HAP-1 (cell line): Measurements from ENCODE around the gene MYL7.

Experiments
- DNase-seq, 2 experiments: peaks; one replicate each; pipeline ENCODE4 v3.0.0-alpha.2; 2016 to 2020; ENCODE audit warnings: low spot score in 2 of 2
- H3K27me3 ChIP-seq: fragments of 250-450 bp; sonication (Bioruptor Pico); 2 replicates; pipeline ENCODE4 v1.5.1; 2020; ENCODE audit warnings: low read depth, mild to moderate bottlenecking, moderate library complexity
- H3K36me3 ChIP-seq: fragments of 250-450 bp; sonication (Bioruptor Pico); replicated peaks from 2 replicates; pipeline ENCODE4 v1.5.1; 2020; ENCODE audit warnings: mild to moderate bottlenecking
- H3K4me1 ChIP-seq: fragments of 250-450 bp; sonication (Bioruptor Pico); 2 replicates; pipeline ENCODE4 v1.5.1; 2020; ENCODE audit warnings: mild to moderate bottlenecking
- H3K4me3 ChIP-seq: fragments of 250-450 bp; sonication (Bioruptor Pico); 2 replicates; pipeline ENCODE4 v1.5.1; 2020; ENCODE audit warnings: mild to moderate bottlenecking, moderate library complexity
- H3K9me3 ChIP-seq: fragments of 250-450 bp; sonication (Bioruptor Pico); 2 replicates; pipeline ENCODE4 v1.5.1; 2020; ENCODE audit warnings: mild to moderate bottlenecking, moderate library complexity
- in situ Hi-C: fragments of 300-500 bp; cut with MboI; formaldehyde crosslinking; loops from 3 replicates; pipeline ENCODE4 v1.14.3; 2020; ENCODE audit warnings: low sequenced_read_pairs, inconsistent platforms, mixed read lengths

Gene MYL7

GRCh38 chr7:44159824-44160630 is 18.9 kb upstream of the MYL7 start:
- Histone ChIP-seq H3K36me3 (no peaks in the 10 kb centered on the region), H3K9me3 (no peaks in the 10 kb centered on the region), H3K27me3 (0 out of 2 replicates have a peak, but pooled peaks cover 4% of the 10 kb centered on the region), H3K4me3 (no peak overlapping the region), H3K4me1 (no peaks in the 10 kb centered on the region)
- DNase-seq = no peak
- in situ Hi-C loops = no loop called here

GRCh38 chr7:44158873-44159631 is 17.9 kb upstream of the MYL7 start:
- no peaks in the 10 kb centered on the region for H3K9me3 ChIP-seq
- DNase-seq = no peak
- H3K27me3 ChIP-seq = 0 out of 2 replicates have a peak, but pooled peaks cover 4% of the 10 kb centered on the region
- H3K4me3 ChIP-seq = no peak overlapping the region
- in situ Hi-C loops = no loop called here
- H3K36me3 ChIP-seq = no peaks in the 10 kb centered on the region
- no peaks in the 10 kb centered on the region for H3K4me1 ChIP-seq

GRCh38 chr7:44158096-44158872 is 17.2 kb upstream of the MYL7 start:
- no peak for DNase-seq
- in situ Hi-C loops = no loop called here

GRCh38 chr7:44157116-44158080 is 16.3 kb upstream of the MYL7 start:
- no peaks in the 10 kb centered on the region for H3K4me1 ChIP-seq
- H3K9me3 ChIP-seq = no peaks in the 10 kb centered on the region
- H3K4me3 ChIP-seq = no peak overlapping the region
- H3K36me3 ChIP-seq = no peaks in the 10 kb centered on the region
- in situ Hi-C loops = no loop called here
- H3K27me3 ChIP-seq = 0 out of 2 replicates have a peak, but pooled peaks cover 4% of the 10 kb centered on the region
- DNase-seq = no peak

More at GRCh38 chr7:44158096-44158872, 17.2 kb upstream of the MYL7 start:
- H3K4me3 ChIP-seq = no peak overlapping the region
- H3K4me1 ChIP-seq = no peaks in the 10 kb centered on the region
- H3K27me3 ChIP-seq = 0 out of 2 replicates have a peak, but pooled peaks cover 4% of the 10 kb centered on the region
- H3K9me3 ChIP-seq = no peaks in the 10 kb centered on the region
- no peaks in the 10 kb centered on the region for H3K36me3 ChIP-seq

- no peaks in the 10 kb centered on the region for H3K4me1 ChIP-seq
- H3K4me3 ChIP-seq = no peak overlapping the region
- H3K36me3 ChIP-seq = no peaks in the 10 kb centered on the region
- 0 out of 2 replicates have a peak, but pooled peaks cover 4% of the 10 kb centered on the region for H3K27me3 ChIP-seq
- in situ Hi-C loops = no loop called here
- no peaks in the 10 kb centered on the region for H3K9me3 ChIP-seq
- no peak for DNase-seq
Measured at GRCh38 chr7:44156453-44157010, 15.4 kb upstream of the MYL7 start.

- no peak for DNase-seq
- Histone ChIP-seq H3K9me3 (no peaks in the 10 kb centered on the region), H3K4me3 (no peak overlapping the region), H3K27me3 (no peaks in the 10 kb centered on the region), H3K36me3 (no peaks in the 10 kb centered on the region), H3K4me1 (no peaks in the 10 kb centered on the region)
- in situ Hi-C loops = no loop called here
Measured at GRCh38 chr7:44155191-44156185, 14.4 kb upstream of the MYL7 start.

- no peak for DNase-seq
- Histone ChIP-seq H3K27me3 (no peaks in the 10 kb centered on the region), H3K9me3 (no peaks in the 10 kb centered on the region), H3K4me1 (no peaks in the 10 kb centered on the region), H3K36me3 (no peaks in the 10 kb centered on the region), H3K4me3 (no peak overlapping the region)
- in situ Hi-C loops = no loop called here
Measured at GRCh38 chr7:44154703-44155102, 13.6 kb upstream of the MYL7 start.

GRCh38 chr7:44153948-44154335 is 12.8 kb upstream of the MYL7 start:
- H3K4me1 ChIP-seq = no peaks in the 10 kb centered on the region
- DNase-seq = no peak
- no peak overlapping the region for H3K4me3 ChIP-seq
- in situ Hi-C loops = no loop called here
- H3K27me3 ChIP-seq = no peaks in the 10 kb centered on the region
- no peaks in the 10 kb centered on the region for H3K36me3 ChIP-seq
- H3K9me3 ChIP-seq = no peaks in the 10 kb centered on the region

- in situ Hi-C loops = no loop called here
- Histone ChIP-seq H3K4me3 (no peak overlapping the region), H3K36me3 (no peaks in the 10 kb centered on the region), H3K4me1 (no peaks in the 10 kb centered on the region), H3K9me3 (no peaks in the 10 kb centered on the region), H3K27me3 (no peaks in the 10 kb centered on the region)
- DNase-seq = no peak
Measured at GRCh38 chr7:44152971-44153947, 12.1 kb upstream of the MYL7 start.

- Histone ChIP-seq H3K27me3 (no peaks in the 10 kb centered on the region), H3K4me1 (no peaks in the 10 kb centered on the region), H3K36me3 (no peaks in the 10 kb centered on the region), H3K4me3 (no peak overlapping the region), H3K9me3 (no peaks in the 10 kb centered on the region)
- DNase-seq = no peak
- in situ Hi-C loops = no loop called here
Measured at GRCh38 chr7:44151956-44152355, 10.8 kb upstream of the MYL7 start.
